Activated CD4-positive, alpha-beta memory T cell treated with anti-CD3 and anti-CD28 coated beads, Interleukin-2, amount 10 ng/mL, durations not matched to agents 7 days and 5 days (primary cell): ENCODE measurements around the gene PRSS38. TPM values are rescaled to one million over a fixed set of nuclear protein-coding genes. Genes with fewer than 3 reads are reported as not detected.

Experiments used
- CTCF ChIA-PET: fragments of 350-600 bp; sonication (Branson Sonifier 250); formaldehyde crosslinking; loops from one replicate; lab custom pipeline; 2021; ENCODE audit warnings: antibody characterized with exemption, inconsistent platforms; lab: Charles Lee
- POLR2A ChIA-PET: fragments of 350-600 bp; sonication (Branson Sonifier 250); formaldehyde crosslinking; loops from one replicate; lab custom pipeline; 2021; ENCODE audit warnings: antibody characterized with exemption; lab: Charles Lee
- DNase-seq: peaks from one replicate; pipeline ENCODE4 v3.0.0-alpha.2; 2020
- H3K27ac Mint-ChIP-seq: one replicate; pipeline ENCODE4 v1.8.0; 2021; ENCODE audit warnings: mild to moderate bottlenecking, mixed read lengths
- H3K27me3 Mint-ChIP-seq: one replicate; pipeline ENCODE4 v1.8.0; 2021; ENCODE audit warnings: mixed read lengths
- H3K36me3 Mint-ChIP-seq: one replicate; pipeline ENCODE4 v1.8.0; 2021; ENCODE audit warnings: low read depth, mixed read lengths
- H3K4me1 Mint-ChIP-seq: one replicate; pipeline ENCODE4 v1.8.0; 2021; ENCODE audit warnings: mixed read lengths
- H3K4me3 Mint-ChIP-seq: one replicate; pipeline ENCODE4 v1.8.0; 2021; ENCODE audit warnings: mild to moderate bottlenecking, mixed read lengths
- H3K9me3 Mint-ChIP-seq: one replicate; pipeline ENCODE4 v1.8.0; 2021; ENCODE audit warnings: mixed read lengths
- total RNA-seq, 2 experiments: library from RNA; stranded (reverse); gene quantifications; one replicate each; pipeline ENCODE4 v1.2.3, GENCODE V29; 2021

The PRSS38 gene
- total RNA-seq, 2 experiments from 2014 or later, result not detected

DNA sequence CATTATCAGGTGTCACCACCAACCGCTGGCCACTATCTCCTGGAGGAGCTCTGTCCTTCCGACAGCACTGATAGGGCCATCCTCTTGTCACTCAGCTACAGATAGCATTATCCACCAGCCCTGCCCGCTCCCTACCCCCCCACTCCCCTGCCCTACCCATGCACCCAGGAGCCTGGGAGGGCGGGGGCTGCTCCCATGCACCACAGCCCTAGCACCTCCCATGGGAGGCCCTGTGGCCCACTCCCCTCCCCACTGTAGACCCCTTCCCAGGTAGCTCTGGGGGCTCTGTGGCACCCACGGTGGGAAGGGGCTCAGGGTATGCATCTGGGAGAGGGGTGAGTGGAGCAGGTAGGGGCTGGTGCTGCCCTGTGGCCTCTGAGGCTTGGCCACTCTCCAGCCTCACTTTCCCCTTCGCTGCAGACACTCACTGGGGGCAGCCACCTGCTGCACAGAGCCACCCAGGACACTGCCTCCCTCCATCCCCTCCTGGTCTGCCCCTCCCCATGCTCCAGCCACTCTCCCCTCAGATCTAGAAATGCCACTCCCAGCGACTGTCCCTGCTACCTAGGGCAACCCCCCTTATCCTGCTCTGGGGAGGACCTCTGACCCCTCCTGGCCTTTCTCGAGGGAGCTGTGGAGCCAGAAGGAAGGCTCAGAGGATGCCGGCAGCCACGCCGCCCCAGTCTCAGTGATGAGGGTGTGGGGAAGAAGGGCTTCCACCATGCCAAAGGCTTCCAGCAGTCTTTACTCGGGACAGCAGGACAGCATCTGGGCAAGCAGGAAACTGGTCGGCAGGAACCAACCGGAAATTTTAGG lies 73.8 kb downstream of the PRSS38 start:
- H3K36me3 Mint-ChIP-seq, result no peaks in the 10 kb centered on the region
- H3K4me3 Mint-ChIP-seq, result no peak overlapping the region
- no peak for DNase-seq
- no peak overlapping the region for H3K27ac Mint-ChIP-seq
- ChIA-PET POLR2A (no interaction called here), CTCF (interaction anchor here (1.3 kb wide), 1 partner anchor 1263 kb away, joined by 3 read pairs; no protein-coding TSS in a partner anchor)
- peaks cover 20% of the 10 kb centered on the region for H3K4me1 Mint-ChIP-seq
- H3K27me3 Mint-ChIP-seq, result no peaks in the 10 kb centered on the region
- H3K9me3 Mint-ChIP-seq, result no peaks in the 10 kb centered on the region

GRCh38 chr1:227889863-227890405 lies 74.5 kb downstream of the PRSS38 start:
- Mint-ChIP-seq H3K9me3 (no peaks in the 10 kb centered on the region), H3K27ac (peak overlapping the region; percentile 40), H3K36me3 (no peaks in the 10 kb centered on the region), H3K4me3 (no peak overlapping the region), H3K4me1 (peaks cover 15% of the 10 kb centered on the region), H3K27me3 (no peaks in the 10 kb centered on the region)
- DNase-seq, result peak; percentile 14
- ChIA-PET CTCF (no interaction called here), POLR2A (no interaction called here)

- Mint-ChIP-seq H3K9me3 (no peaks in the 10 kb centered on the region), H3K27me3 (no peaks in the 10 kb centered on the region), H3K4me3 (no peak overlapping the region), H3K36me3 (no peaks in the 10 kb centered on the region), H3K4me1 (peaks cover 8% of the 10 kb centered on the region), H3K27ac (no peak overlapping the region)
- peak; percentile 14 for DNase-seq
- CTCF ChIA-PET, result no interaction called here
- POLR2A ChIA-PET, result no interaction called here
Observed at GRCh38 chr1:227890451-227891222, 75.2 kb downstream of the PRSS38 start.

- POLR2A ChIA-PET, result no interaction called here
- Mint-ChIP-seq H3K4me3 (no peak overlapping the region), H3K27me3 (no peaks in the 10 kb centered on the region), H3K4me1 (peaks cover 5% of the 10 kb centered on the region), H3K27ac (no peak overlapping the region), H3K9me3 (no peaks in the 10 kb centered on the region), H3K36me3 (no peaks in the 10 kb centered on the region)
- peak; percentile 14 for DNase-seq
- CTCF ChIA-PET, result no interaction called here
Observed at GRCh38 chr1:227891223-227891954, 75.9 kb downstream of the PRSS38 start.

- H3K4me1 Mint-ChIP-seq, result peaks cover 3% of the 10 kb centered on the region
- H3K9me3 Mint-ChIP-seq, result no peaks in the 10 kb centered on the region
- peak; percentile 14 for DNase-seq
- H3K27me3 Mint-ChIP-seq, result no peaks in the 10 kb centered on the region
- no peak overlapping the region for H3K4me3 Mint-ChIP-seq
- ChIA-PET CTCF (no interaction called here), POLR2A (no interaction called here)
- H3K27ac Mint-ChIP-seq, result no peak overlapping the region
- no peaks in the 10 kb centered on the region for H3K36me3 Mint-ChIP-seq
Observed at GRCh38 chr1:227891955-227892488, 76.5 kb downstream of the PRSS38 start.

GRCh38 chr1:227892489-227893299 lies 77.2 kb downstream of the PRSS38 start:
- Mint-ChIP-seq H3K4me1 (peaks cover 3% of the 10 kb centered on the region), H3K4me3 (no peak overlapping the region), H3K27ac (no peak overlapping the region), H3K9me3 (no peaks in the 10 kb centered on the region), H3K36me3 (no peaks in the 10 kb centered on the region), H3K27me3 (no peaks in the 10 kb centered on the region)
- CTCF ChIA-PET, result no interaction called here
- POLR2A ChIA-PET, result no interaction called here
- peak; percentile 15 for DNase-seq

DNA sequence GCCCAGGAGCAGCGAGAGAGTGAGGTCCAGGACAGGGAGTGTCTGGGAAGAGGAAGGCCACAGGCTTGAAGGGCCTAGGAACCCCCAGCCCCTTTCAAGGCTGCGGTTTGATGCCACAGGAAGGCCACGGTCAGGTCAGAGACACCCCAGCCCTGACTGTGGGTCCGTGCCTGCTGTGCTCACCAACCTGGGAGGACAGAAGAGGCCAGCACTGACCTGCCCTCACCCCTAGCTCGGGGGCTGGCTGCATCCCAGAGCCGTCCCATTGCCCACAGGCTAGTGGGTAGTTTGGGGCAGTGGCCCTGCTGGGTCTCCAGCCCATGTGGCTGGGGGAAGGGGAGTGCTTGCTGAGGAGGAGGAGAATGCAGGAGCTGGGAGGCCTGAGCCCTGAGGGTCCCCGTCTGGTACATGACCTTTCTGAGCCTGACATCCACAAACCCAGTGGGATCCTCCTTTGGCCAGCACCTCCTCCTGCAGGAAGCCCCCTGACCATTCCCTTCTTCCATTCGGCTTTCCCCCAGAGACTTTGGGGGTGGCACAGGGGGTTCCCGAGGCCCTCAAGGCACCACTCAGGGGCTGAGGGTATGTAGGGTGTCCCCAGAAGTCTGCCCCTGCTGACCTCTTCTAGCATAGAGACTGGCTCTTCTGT lies 77.9 kb downstream of the PRSS38 start:
- Mint-ChIP-seq H3K9me3 (no peaks in the 10 kb centered on the region), H3K36me3 (no peaks in the 10 kb centered on the region), H3K4me1 (no peaks in the 10 kb centered on the region), H3K4me3 (no peak overlapping the region), H3K27ac (no peak overlapping the region), H3K27me3 (no peaks in the 10 kb centered on the region)
- POLR2A ChIA-PET, result no interaction called here
- CTCF ChIA-PET, result no interaction called here
- DNase-seq, result peak; percentile 14

- ChIA-PET CTCF (no interaction called here), POLR2A (no interaction called here)
- no peak overlapping the region for H3K4me3 Mint-ChIP-seq
- DNase-seq, result peak; percentile 15
- H3K9me3 Mint-ChIP-seq, result no peaks in the 10 kb centered on the region
- no peaks in the 10 kb centered on the region for H3K36me3 Mint-ChIP-seq
- H3K27me3 Mint-ChIP-seq, result no peaks in the 10 kb centered on the region
- no peaks in the 10 kb centered on the region for H3K4me1 Mint-ChIP-seq
- no peak overlapping the region for H3K27ac Mint-ChIP-seq
Observed at GRCh38 chr1:227893949-227894721, 78.7 kb downstream of the PRSS38 start.

GRCh38 chr1:227894831-227895451 lies 79.5 kb downstream of the PRSS38 start:
- no peaks in the 10 kb centered on the region for H3K36me3 Mint-ChIP-seq
- no peak overlapping the region for H3K27ac Mint-ChIP-seq
- no peaks in the 10 kb centered on the region for H3K9me3 Mint-ChIP-seq
- ChIA-PET POLR2A (no interaction called here), CTCF (no interaction called here)
- DNase-seq, result peak; percentile 15
- no peak overlapping the region for H3K4me3 Mint-ChIP-seq
- no peaks in the 10 kb centered on the region for H3K4me1 Mint-ChIP-seq
- H3K27me3 Mint-ChIP-seq, result no peaks in the 10 kb centered on the region
